SIG-M5 treated with dmso at 0.1 percent for 504 hours (cell line): Measurements from ENCODE around the gene APBB3.

Source experiments
- DNase-seq: peaks from one replicate; lab custom pipeline; 2025; ENCODE audit not compliant: unreplicated experiment; lab: John Stamatoyannopoulos, UW

Gene APBB3

GRCh38 chr5:140576776-140577201 is 12.4 kb upstream of the APBB3 start:
- DNase-seq: peak; percentile 26

- DNase-seq: peak; percentile 39
These were observed 10.9 kb upstream of the APBB3 start for GRCh38 chr5:140575309-140575708.

- no peak for DNase-seq
These were observed 9.8 kb upstream of the APBB3 start for GRCh38 chr5:140574165-140574564.

GRCh38 chr5:140573683-140574082 is 9.3 kb upstream of the APBB3 start:
- no peak for DNase-seq

DNA sequence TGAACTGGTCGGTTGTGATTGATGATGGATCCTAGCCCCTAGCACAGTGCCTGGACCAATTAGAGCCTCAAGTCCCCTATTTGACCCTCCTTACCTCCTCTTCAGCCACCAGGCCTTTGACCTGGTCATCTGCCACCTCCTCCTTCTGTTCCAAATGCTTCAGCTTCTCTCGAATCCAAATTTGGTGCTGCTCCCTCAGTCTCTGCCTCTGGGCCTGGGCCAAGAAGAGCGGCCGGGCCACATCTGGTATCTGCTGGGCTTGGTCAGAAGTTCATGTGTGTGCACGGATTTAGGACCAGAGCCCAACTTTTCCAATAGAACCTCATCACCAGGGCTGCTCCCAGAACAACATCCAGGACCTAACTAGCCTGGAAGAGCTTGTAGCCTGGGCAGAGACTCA is 6.7 kb upstream of the APBB3 start:
- DNase-seq: no peak

DNA sequence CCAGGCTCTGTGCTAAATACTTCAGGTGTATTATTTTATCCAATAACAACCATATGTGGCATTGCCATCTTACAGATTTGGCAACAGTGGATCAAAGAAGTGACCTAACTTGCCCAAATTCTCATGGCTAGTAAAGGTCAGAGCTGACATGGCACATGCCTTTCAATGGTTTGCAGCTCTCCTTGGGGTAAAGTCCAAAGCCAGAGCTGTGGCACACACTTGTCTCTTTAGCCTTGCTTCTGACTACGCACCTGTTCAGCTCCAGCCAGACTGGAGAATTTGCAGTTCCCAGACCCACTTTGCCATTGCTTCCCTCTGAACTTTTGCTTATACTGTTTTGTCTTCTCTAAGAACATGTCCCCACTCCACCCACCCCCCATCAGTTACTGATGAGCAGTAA is 6.1 kb upstream of the APBB3 start:
- DNase-seq: no peak

- DNase-seq: no peak
These were observed 5.7 kb upstream of the APBB3 start for GRCh38 chr5:140570058-140570457.

GRCh38 chr5:140569197-140569596 is 4.8 kb upstream of the APBB3 start:
- DNase-seq: no peak

DNA sequence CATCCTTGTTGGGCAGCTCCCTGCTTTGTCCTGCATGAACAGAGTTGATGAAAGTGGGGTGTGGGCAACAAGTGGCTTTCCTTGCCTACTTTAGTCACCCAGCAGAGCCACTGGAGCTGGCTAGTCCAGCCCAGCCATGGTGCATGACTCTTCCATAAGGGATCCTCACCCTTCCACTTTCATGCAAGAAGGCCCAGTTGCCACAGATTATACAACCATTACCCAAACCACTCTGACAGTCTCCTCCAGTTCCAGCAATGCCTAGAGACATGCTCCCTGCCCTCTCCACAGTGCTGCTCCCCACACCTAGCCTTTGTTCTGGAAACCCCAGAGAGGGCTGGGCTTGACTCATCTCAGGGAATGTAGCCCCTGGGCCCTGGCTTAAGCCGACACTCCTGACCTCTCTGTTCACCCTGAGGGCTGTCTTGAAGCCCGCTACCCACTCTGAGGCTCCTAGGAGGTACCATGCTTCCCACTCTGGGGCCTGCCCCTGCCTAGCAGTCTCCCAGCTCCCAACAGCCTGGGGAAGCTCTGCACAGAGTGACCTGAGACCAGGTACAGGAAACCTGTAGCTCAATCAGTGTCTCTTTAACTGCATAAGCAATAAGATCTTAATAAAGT is 4.2 kb upstream of the APBB3 start:
- no peak for DNase-seq

DNA sequence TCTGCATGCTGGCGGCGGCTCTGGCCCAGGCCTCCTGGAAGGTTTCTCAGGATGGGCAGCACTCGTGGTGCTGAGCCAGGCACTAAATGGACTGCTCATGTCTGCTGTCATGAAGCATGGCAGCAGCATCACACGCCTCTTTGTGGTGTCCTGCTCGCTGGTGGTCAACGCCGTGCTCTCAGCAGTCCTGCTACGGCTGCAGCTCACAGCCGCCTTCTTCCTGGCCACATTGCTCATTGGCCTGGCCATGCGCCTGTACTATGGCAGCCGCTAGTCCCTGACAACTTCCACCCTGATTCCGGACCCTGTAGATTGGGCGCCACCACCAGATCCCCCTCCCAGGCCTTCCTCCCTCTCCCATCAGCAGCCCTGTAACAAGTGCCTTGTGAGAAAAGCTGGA is 3.5 kb upstream of the APBB3 start:
- no peak for DNase-seq

DNA sequence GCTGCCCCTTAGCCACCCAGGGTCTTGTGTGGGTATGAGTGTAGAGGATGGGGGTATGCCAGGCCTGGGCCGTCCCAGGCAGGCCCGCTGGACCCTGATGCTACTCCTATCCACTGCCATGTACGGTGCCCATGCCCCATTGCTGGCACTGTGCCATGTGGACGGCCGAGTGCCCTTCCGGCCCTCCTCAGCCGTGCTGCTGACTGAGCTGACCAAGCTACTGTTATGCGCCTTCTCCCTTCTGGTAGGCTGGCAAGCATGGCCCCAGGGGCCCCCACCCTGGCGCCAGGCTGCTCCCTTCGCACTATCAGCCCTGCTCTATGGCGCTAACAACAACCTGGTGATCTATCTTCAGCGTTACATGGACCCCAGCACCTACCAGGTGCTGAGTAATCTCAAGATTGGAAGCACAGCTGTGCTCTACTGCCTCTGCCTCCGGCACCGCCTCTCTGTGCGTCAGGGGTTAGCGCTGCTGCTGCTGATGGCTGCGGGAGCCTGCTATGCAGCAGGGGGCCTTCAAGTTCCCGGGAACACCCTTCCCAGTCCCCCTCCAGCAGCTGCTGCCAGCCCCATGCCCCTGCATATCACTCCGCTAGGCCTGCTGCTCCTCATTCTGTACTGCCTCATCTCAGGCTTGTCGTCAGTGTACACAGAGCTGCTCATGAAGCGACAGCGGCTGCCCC is 2.9 kb upstream of the APBB3 start:
- no peak for DNase-seq

DNA sequence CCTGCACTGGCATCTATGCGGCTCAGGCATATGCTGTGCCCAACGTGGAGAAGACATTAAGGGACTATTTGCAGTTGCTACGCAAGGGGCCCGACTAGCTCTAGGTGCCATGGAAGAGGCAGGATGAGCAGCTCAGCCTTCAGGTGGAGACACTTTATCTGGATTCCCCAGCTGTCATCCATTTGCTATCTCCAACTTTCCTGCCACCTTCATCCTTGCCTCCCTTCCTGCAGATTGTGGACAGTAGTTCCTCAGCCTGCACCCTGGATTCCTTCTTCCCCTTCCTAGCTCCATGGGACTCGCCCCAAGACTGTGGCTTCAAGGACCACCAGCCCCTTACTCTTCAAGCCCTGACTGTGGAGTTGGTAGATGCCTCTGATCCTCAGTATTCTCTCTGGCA is 2.3 kb upstream of the APBB3 start:
- no peak for DNase-seq

DNA sequence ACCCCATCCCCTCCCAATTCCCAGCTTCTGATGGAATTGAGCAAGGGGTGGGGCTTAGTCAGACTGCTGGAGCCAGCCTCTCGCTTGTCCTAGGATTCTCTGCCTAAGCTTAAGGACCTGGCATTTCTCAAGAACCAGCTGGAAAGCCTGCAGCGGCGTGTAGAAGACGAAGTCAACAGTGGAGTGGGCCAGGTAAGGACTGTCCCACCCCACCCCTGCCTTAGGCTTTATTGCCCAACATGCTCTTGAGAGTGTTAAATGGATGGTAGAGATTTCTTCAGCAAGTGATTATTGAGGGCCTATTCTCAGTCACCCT is 1.3 kb upstream of the APBB3 start:
- no peak for DNase-seq

- no peak for DNase-seq
These were observed 804 bp upstream of the APBB3 start for GRCh38 chr5:140565024-140565779.

DNA sequence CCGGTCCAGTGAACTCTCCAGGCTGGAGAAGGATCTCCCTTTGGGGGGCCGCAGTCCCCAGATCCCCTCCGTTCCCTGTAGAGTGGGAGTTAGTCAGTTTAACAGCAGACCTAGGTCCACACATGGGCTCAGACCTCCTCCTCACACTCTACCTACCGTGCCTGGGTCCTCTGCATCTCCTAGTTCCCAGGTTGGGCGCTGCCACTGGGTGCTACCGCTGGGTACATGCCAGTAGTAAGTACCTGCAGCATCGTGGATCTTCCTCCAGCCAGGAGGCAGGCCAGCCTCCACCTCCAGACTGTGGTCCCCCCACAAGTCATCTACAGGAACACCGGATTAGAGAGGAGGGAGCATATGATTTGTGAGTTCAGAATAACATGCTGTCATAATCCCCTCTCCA is 802 bp downstream of the APBB3 start:
- DNase-seq: no peak

GRCh38 chr5:140561753-140562523 is 2.5 kb downstream of the APBB3 start:
- DNase-seq: no peak

GRCh38 chr5:140560227-140560626 is 4.2 kb downstream of the APBB3 start:
- DNase-seq: no peak

DNA sequence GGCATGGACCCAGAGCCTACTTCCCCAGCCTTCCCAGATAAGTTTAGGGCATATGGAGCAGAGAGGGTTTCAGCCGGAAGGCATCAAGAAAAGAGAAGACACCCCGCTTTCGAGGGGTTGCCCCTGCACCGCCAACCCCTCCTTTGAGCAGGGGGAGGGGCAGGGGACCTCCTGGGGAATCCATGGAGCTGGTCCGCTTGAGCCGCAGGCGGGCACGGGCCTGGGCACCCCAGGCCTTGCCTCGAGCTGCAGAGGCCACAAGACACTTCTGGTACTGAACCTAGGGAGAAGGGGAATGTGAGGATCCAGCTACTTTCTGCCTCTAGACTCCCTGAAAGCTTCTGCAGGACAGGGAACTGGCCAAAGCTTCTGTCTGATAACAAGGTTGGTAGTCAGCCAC is 5.9 kb downstream of the APBB3 start:
- DNase-seq: no peak

DNA sequence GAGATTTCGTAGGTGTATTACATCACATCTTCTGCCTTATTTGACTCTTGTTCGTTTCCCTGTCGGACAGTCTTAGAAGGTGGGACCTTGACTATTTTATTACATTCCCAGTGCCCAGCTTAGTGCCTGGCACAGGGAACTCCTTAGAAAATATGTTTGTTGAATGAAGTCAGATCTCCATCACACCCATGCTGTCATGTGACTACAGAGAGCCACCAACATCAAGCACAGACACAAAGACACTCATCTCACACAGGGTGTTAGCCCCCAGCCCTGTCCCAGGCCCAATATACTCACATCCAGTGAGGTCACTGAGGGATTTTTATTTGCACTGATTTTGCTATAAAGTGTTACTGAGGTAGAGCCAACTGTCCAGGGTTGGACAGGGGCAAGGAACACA is 6.4 kb downstream of the APBB3 start:
- DNase-seq: no peak

GRCh38 chr5:140557136-140557805 is 7.1 kb downstream of the APBB3 start, which contains the start of gene SRA1:
Gene SRA1 (minus strand): TSS chr5:140557473. CDS start chr5:140557452, 21 bp downstream.
- peak; percentile 90 for DNase-seq

GRCh38 chr5:140556438-140556837 is 8.0 kb downstream of the APBB3 start:
- DNase-seq: peak; percentile 88
